Activated T-cell treated with anti-CD3 and anti-CD28 coated beads for 4 hours (primary cell): ENCODE results near the gene TGFBR3L.
"Not testable (repeated sequence)": the region's sequence is repeated elsewhere in the genome, so short reads cannot be mapped to it uniquely, and the experiment has no call there.

ENCODE experiments used
- DNase-seq: peaks from one replicate; pipeline ENCODE4 v3.0.0-alpha.2; 2020

Gene TGFBR3L

DNA sequence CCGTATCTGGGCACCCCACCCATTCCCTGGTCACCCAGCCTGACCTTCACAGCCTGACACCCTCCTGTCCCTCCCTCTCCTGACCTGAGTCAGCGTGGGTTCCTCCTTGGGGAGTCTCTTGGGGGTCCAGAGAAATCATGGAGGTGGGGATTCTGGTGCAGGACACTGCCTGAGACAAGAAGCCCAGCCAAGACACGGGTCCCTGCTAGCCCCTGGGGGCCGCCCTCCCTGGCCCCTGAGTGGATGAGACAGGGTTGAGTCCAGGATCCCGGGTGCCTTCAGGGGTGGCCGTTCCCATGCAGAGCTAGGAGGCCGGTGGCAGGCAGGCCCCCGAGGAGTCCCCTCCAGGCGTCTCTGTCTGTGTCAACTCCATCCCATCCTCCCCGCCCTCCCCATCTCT, 9.4 kb upstream of the TGFBR3L start:
- no peak for DNase-seq

DNA sequence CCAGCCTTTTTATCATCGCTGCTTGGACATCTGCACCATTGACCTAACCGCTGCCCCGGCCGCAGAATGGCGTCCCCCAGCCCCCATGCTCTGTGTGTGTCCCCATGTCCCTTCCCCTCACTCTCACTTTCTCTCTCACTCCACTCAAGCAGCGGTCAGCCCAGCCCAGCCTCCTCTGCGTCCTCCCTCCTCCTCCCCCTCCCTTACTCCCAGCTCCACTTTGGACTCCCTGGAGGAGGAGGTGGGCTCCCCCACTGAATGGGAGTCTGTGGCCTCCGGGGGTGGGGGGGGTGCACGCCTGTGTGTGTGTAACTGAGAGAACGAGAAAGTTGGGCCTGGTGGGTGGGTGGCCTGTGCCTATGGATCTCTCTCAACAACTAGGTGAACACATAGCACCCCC, 8.8 kb upstream of the TGFBR3L start:
- no peak for DNase-seq

DNA sequence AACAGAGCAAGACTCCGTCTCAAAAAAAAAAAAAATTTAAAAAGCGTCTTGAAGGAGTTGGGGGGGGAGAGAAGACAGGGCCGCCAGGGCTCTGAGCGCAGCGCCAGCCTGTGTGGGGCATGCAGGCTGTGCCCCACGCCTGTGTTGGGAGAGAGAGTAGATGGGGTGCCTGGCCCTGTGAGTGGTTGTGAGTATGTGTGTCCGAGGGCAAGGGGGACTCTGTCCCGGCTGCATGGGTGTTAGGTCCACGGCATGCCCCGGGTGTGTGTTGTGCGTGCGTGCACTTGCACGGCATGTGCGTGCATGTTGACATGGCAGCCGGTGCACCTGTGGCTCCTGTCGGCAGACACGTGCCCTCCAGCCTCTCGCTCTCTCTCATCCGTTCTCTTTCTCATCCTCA, 7.5 kb upstream of the TGFBR3L start:
- no peak for DNase-seq

GRCh38 chr19:7907544-7907943, 7.1 kb upstream of the TGFBR3L start:
- no peak for DNase-seq

DNA sequence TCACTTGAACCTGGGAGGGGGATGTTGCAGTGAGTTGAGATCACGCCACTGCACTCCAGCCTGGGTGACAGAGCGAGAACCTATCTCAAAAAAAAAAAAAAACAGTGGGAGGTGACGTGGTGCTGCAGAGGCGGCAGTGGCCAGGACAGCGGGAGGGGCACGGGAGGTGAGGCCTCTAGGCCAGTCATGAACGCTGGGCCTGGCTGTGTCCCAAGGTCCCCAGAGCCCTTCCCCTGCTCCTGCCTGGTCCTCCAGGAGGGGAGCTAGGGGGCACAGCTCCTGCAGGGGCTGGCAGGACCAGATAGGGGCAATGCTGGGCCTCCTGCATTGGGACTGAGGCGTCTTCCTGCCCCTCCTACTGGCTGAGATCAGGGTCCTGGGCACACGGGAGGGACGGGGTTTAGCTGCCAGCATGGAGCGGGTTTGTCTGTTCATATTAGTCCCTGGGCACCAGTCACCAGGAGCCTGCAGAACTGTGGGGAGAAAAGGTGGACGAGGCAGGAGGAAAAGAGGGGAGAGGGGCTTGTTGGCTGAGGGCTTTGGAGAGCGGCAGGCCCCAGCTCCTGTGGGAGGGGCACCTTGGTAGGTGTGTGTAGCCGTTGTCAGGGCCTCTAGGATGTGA, 6.4 kb upstream of the TGFBR3L start:
- no peak for DNase-seq

DNA sequence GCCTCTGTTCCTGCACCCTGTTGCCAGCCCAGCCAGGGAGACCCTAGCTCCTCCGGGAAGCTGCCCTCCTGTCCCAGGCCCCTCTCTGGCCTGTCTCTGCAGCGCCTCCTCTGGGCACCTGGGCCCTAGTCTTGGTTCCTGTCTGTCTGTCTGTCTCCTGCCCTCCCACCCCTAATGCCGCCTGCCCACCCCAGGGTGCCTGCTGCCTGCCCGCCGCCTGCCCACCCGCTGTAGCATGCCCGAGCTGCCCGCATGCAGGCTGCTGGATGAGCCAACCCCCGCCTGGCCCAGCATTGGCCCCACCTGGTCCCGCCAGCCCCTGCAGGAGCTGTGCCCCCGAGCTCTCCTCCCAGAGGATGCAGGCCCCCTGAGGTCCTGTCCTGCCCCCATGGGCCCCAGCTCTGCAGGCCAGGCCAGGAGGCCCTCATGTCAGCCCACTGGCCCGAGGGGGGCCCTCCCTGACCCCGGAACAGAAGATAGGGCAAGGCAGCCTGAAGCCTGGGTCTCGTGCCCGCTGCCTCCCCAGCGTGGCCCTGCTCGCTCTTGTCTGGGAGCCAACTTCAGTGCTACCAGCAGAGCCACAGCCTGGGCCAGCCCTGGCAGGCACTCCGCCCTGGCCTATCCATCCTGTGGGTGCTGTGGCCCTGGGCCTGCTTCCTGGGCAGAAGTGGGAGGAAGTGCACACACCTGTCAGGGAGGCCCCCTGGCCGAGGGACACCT, 5.7 kb upstream of the TGFBR3L start:
- no peak for DNase-seq

DNA sequence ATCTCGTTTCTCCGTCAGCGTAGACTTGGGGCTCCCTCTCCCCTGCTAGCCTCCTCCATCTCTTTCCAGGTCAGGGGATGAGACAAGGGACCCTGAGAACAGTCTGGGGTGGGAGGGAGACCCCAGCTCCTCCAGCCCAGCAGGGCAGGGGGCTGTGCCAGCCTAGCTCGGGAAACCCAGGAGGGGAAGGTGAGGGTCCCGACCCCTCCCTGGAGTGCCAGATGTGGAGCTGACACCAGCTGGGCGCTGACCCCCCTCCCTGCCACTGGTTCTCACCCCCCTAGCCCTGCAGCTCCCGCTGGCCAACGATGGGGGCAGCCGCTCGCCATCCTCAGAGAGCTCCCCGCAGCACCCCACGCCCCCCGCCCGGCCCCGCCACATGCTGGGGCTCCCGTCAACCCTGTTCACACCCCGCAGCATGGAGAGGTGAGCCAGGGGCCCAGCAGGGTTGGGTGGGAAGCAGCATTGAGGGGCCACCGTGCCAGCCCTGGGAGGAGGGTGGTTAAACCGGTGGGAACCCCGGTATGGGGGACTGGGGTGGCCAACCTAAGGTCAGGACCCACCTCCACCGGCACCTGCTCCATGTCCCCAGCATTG, 5.1 kb upstream of the TGFBR3L start:
- no peak for DNase-seq

GRCh38 chr19:7910321-7911161, 4.1 kb upstream of the TGFBR3L start:
- DNase-seq: no peak

- no peak for DNase-seq
Observed at GRCh38 chr19:7911508-7912143, 3.0 kb upstream of the TGFBR3L start.

- no peak for DNase-seq
Observed at GRCh38 chr19:7912144-7912696, 2.4 kb upstream of the TGFBR3L start.

GRCh38 chr19:7912697-7913564, 1.7 kb upstream of the TGFBR3L start:
- DNase-seq: no peak

DNA sequence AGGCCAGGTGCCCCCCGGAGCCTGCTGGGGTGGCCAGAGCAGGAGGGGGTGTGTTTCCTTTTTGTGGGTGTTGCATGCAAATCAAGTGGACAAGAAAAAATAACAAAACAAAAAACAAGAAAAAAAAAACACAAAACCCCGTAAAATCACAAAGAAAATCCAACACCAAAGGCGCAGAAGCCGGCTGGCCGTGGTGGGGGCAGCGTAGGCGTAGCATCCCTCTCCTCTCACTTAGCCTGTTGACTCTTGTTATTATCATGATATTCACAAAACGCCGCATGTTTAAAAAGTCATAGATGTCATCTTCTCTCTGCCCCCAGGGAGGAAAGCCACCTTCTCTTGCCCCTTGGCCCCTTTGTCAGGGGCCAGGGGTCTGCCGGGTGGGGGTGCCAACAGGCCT, 978 bp upstream of the TGFBR3L start:
- no peak for DNase-seq

- no peak for DNase-seq
Observed at GRCh38 chr19:7914099-7914498, 531 bp upstream of the TGFBR3L start.

DNA sequence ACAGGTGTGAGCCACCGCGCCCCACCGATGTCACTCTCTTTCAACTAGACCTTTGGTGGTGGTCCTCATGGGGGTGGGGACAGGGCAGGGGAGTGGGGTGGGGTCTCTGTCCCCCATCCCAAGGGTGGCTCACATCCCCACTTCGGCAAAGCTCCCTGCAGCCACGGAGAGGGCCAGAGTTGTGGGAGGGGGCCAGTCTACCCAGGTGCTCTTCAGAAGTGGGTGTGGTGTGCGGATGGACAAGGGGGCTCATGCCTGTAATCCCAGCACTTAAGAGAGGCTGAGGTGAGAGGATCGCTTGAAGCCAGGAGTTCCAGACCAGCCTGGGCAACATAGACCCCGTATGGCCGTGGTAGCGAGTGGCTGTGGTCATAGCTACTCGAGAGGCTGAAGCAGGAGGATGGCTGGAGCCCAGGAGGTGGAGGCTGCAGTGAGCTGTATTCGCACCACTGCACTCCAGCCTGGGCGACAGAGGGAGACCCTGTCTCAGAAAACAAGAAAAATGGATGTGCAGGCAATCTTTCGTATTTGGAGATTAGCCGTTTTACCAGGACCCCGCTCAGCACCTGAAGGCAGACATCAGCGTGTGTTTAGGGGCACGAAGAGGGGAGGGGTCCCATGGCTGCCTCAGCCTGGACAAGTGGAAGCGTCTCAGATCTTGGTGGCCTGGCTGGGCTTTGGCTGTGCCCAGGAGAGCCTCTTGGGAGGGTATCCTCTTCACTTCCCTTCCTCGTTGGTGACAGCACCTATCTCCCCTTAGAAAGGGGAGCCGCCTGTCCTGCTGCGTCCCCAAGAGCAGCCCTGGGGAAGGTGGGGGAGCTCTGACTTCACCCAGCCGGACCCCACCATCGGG, 846 bp downstream of the TGFBR3L start:
- no peak for DNase-seq

DNA sequence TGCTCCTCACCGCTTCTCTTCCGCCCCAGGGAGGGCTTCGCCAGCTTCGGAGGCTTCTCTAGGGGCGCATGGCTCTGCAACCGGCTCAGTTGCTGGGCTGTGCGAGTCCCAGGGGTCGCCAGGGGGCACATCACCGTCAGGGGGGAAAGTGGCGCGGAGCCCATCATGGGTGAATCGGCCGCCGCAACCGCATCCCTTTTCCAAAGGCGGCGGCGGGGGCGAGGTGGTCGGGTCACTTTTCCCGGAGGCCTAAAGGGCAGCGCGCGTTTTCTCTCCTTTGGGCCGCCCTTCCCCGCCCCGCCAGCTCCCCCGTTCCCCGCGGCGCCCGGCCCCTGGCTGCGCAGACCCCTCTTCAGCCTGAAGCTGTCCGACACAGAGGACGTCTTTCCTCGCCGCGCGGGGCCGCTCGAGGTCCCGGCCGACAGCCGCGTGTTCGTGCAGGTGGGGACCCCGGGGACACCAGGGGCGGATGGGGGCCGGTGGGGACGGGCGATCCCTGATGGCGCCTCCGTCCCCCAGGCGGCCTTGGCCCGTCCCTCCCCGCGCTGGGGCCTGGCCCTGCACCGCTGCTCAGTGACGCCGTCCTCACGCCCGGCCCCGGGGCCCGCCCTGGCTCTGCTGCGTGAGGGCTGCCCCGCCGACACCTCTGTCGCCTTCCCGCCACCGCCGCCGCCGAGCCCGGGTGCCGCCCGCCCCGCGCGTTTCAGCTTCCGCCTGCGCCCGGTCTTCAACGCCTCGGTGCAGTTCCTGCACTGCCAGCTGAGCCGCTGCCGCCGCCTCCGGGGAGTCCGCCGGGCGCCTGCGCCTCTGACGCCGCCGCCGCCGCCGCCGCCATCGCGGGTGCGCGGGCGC, 1.7 kb downstream of the TGFBR3L start:
- no peak for DNase-seq

- no peak for DNase-seq
Observed at GRCh38 chr19:7916955-7917266, 2.3 kb downstream of the TGFBR3L start.

DNA sequence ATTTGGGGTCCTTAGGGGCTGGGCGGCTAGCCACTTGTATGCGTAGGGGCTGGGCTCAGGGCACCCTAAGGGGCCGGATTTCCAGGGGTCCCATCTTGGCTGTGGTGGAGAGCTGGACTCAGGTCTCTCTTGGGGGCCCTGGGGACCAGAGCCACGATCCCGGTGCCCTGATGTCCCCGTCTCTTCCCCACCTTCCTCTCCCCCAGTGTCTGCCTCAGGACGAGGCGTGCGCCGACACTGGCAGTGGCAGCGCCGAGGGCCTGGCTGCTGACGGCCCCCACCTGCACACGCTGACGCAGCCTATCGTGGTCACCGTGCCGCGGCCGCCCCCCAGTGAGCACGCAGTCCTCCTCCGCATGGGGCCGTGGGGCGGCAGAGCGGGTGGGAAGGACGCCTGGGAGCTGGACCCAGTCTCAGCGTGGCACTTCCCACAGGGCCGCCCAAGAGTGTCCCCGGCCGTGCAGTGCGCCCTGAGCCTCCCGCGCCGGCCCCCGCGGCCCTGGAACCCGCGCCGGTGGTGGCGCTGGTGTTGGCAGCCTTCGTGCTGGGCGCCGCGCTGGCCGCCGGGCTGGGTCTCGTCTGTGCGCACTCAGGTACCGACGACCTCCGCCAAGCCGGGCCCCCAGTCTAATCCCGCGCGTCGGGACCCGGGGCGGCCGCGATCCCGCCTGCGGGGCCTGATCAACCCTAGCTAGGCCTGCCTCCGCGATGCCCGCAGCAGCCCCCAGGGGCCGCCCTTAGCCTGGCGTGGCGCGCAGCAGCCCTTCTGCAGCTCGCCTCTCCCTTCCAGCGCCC, 2.8 kb downstream of the TGFBR3L start:
- peak; percentile 47 for DNase-seq

- DNase-seq: not testable (repeated sequence)
Observed at GRCh38 chr19:7918062-7918614, 3.5 kb downstream of the TGFBR3L start.
